GM12892 (cell line): ENCODE results near the gene FGL2.
"Not testable (repeated sequence)": the region's sequence is repeated elsewhere in the genome, so short reads cannot be mapped to it uniquely, and the experiment has no call there.

Experiments used
- POLR2A ChIP-seq: IDR thresholded peaks from 2 replicates; pipeline ENCODE4 v1.6.1; 2011; ENCODE audit warnings: low read depth, low read length, control low read depth
- POLR2AphosphoS5 ChIP-seq: IDR thresholded peaks from 2 replicates; pipeline ENCODE4 v1.6.1; 2011; ENCODE audit warnings: low read depth, low read length, control low read depth
- TAF1 ChIP-seq: IDR thresholded peaks from 2 replicates; pipeline ENCODE4 v1.6.1; 2011; ENCODE audit warnings: low read depth, mild to moderate bottlenecking, control low read depth, low read length, borderline replicate concordance

DNA sequence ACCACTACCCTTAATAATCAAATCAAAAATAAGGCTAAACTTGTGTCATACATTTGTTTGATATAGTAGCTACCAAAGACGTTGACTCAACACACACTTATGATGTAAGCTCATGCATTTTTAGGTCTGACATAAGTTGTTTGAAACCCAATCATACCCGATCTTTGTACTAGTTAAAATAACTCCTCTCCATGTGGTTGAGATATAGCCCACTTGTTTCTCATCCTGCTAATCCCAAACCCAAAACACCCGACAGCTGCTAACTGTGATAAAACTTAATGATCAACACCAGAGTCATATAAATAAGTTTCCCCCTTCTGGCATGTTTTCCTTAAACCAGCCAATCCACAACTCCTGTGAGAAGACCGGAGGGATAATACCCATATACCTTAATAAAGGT is 28.5 kb downstream of the FGL2 start:
- not testable (repeated sequence) for TF ChIP-seq POLR2AphosphoS5, POLR2A, TAF1
